DMS53 treated with DMSO at 0.1 percent for 48 hours (cell line): Measurements from ENCODE around the gene SP1.
"Not testable (repeated sequence)": the region's sequence is repeated elsewhere in the genome, so short reads cannot be mapped to it uniquely, and the experiment has no call there.

ENCODE experiments used
- DNase-seq: peaks from one replicate; lab custom pipeline; 2025; ENCODE audit not compliant: unreplicated experiment; lab: John Stamatoyannopoulos, UW

SP1 gene

GRCh38 chr12:53444593-53445325 lies 64.8 kb downstream of the SP1 start:
- not testable (repeated sequence) for DNase-seq

GRCh38 chr12:53450936-53451335 lies 71.0 kb downstream of the SP1 start:
- DNase-seq = no peak

GRCh38 chr12:53451661-53452158 lies 71.7 kb downstream of the SP1 start, which contains the start of gene PCBP2:
Gene PCBP2, plus strand, starts transcription at chr12:53452102. Its CDS starts 2,699 bp downstream, at chr12:53454801.
- peak; percentile 98 for DNase-seq

GRCh38 chr12:53452159-53453077 lies 72.4 kb downstream of the SP1 start:
- DNase-seq = peak; percentile 27

GRCh38 chr12:53453953-53454640 lies 74.1 kb downstream of the SP1 start:
- no peak for DNase-seq

GRCh38 chr12:53454707-53455106 lies 74.7 kb downstream of the SP1 start:
- no peak for DNase-seq

GRCh38 chr12:53456654-53457366 lies 76.8 kb downstream of the SP1 start:
- DNase-seq = no peak

GRCh38 chr12:53459097-53459496 lies 79.1 kb downstream of the SP1 start:
- DNase-seq = no peak

- DNase-seq = no peak
Measured at GRCh38 chr12:53461059-53461458, 81.1 kb downstream of the SP1 start.

GRCh38 chr12:53461591-53461990 lies 81.6 kb downstream of the SP1 start:
- DNase-seq = no peak

GRCh38 chr12:53462935-53463334 lies 83.0 kb downstream of the SP1 start:
- no peak for DNase-seq

GRCh38 chr12:53463802-53464560 lies 84.0 kb downstream of the SP1 start:
- no peak for DNase-seq

- no peak for DNase-seq
Measured at GRCh38 chr12:53464685-53465418, 84.9 kb downstream of the SP1 start.

GRCh38 chr12:53465679-53466078 lies 85.7 kb downstream of the SP1 start:
- no peak for DNase-seq
